Measurements from ENCODE around the gene KRT72.

DNA sequence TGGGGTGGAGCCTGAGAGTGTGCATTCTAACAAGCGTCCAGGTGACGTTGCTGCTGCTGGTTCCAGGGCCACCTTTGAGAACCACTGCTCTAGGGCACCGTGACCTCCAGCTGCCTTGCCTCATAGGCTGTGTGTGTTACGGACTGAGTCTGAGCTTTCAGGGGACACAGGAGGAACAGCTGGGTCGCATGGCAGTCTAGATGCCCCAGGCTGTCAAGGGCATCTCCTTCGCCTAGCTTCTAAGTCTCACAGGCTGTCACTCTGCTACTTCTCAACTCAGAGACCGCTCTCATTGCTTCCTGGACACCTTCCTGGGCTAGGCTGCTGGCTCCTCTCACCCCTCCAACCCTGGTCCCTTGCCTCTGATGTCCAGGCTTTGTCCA, 16.1 kb upstream of the KRT72 start:
- no peak for TF ChIP-seq POLR2A (IDR thresholded peaks at IDR 0.05)
- TF ChIP-seq, protein P1, sequence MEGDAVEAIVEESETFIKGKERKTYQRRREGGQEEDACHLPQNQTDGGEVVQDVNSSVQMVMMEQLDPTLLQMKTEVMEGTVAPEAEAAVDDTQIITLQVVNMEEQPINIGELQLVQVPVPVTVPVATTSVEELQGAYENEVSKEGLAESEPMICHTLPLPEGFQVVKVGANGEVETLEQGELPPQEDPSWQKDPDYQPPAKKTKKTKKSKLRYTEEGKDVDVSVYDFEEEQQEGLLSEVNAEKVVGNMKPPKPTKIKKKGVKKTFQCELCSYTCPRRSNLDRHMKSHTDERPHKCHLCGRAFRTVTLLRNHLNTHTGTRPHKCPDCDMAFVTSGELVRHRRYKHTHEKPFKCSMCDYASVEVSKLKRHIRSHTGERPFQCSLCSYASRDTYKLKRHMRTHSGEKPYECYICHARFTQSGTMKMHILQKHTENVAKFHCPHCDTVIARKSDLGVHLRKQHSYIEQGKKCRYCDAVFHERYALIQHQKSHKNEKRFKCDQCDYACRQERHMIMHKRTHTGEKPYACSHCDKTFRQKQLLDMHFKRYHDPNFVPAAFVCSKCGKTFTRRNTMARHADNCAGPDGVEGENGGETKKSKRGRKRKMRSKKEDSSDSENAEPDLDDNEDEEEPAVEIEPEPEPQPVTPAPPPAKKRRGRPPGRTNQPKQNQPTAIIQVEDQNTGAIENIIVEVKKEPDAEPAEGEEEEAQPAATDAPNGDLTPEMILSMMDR (IDR thresholded peaks at IDR 0.05) = no peak
- TF ChIP-seq EP300 (IDR thresholded peaks at IDR 0.05) = no peak
- no peak for TF ChIP-seq POLR2AphosphoS5 (IDR thresholded peaks at IDR 0.05)
